Activated CD4-positive, alpha-beta T cell treated with anti-CD3 and anti-CD28 coated beads, Interleukin-2, amount 50 U/mL, for 1 hour (primary cell): Measurements from ENCODE around the gene GRIN1.

Experiments used
- DNase-seq: peaks from one replicate; pipeline ENCODE4 v3.0.0-alpha.2; 2020

The GRIN1 gene

DNA sequence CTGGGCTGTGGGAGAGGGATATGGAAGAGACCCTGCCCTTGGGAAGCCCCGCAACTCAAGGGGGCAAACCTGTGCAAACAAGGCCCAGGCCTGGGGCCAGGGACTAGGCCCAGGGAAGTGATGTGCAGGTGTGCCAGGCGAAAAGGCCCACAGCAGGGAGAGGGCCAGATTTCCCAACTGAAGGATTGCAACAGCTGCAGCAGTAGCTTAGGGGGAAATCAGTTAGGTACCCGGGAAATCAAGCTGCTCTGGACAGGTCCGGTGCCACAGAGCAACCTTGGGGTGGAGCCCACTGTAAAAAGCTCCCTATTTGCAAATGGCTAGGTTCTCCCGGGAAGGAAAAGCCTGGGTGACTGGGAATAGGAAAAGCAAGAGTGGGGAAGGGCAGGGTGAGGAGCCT is 10.4 kb downstream of the GRIN1 start:
- DNase-seq = no peak

DNA sequence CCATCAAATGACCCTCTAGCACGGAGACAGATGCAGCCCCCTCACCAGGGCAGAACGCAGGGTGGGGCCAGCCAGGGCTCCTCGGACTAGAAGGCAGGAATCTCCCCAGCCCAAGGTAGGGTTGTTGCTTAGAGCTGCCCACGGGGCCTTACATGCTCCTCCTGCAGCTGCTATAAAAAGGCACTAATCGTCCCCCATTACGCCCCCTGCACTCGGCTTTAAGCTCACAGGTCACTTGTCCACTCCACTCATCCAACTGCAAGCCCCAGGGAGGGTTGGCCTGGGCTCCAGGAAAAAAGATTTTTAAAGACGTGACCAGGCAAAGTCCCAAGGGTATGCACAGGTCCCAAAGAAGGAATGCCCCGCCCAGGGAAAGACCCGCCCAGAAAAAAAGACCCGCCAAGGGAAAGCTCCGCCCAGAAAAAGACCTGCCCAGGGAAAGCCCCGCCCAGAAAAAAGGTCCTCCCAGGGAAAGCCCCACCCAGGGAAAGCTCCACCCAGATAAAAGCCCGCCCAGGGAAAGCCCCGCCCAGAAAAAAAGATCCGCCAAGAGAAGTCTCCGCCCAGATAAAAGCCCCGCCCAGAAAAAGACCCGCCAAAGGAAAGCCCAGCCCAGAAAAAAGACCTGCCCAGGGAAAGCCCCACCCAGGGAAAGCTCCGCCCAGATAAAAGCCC is 11.1 kb downstream of the GRIN1 start:
- DNase-seq = no peak

GRCh38 chr9:137150617-137151457 is 11.9 kb downstream of the GRIN1 start:
- no peak for DNase-seq

GRCh38 chr9:137152844-137153405 is 14.0 kb downstream of the GRIN1 start:
- DNase-seq = no peak

DNA sequence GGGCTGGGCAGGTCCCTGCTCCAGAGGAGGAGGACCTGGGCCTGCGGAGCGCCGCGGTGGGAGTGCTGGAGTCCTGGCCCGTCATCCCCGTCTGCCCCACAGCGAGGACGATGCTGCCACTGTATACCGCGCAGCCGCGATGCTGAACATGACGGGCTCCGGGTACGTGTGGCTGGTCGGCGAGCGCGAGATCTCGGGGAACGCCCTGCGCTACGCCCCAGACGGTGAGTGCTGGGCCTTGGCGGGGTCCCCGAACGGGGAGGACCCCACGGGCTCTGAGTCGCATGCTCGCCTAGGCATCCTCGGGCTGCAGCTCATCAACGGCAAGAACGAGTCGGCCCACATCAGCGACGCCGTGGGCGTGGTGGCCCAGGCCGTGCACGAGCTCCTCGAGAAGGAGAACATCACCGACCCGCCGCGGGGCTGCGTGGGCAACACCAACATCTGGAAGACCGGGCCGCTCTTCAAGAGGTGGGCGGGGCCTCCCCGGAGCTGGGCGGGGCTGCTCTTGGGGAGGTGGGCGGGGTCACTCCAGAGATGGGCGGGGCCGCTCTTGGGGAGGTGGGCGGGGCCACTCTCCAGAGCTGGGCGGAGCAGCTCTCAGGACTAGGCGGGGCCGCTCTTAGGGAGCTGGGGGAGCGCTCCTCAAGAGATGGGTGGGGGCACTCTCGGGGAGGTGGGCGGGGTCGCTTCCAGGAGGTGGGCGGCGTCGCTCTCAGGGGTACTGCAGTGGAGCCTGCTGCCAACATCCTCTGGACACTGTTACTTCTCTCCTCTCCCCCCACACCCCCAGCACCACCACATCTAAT is 17.8 kb downstream of the GRIN1 start:
- peak; percentile 57 for DNase-seq

DNA sequence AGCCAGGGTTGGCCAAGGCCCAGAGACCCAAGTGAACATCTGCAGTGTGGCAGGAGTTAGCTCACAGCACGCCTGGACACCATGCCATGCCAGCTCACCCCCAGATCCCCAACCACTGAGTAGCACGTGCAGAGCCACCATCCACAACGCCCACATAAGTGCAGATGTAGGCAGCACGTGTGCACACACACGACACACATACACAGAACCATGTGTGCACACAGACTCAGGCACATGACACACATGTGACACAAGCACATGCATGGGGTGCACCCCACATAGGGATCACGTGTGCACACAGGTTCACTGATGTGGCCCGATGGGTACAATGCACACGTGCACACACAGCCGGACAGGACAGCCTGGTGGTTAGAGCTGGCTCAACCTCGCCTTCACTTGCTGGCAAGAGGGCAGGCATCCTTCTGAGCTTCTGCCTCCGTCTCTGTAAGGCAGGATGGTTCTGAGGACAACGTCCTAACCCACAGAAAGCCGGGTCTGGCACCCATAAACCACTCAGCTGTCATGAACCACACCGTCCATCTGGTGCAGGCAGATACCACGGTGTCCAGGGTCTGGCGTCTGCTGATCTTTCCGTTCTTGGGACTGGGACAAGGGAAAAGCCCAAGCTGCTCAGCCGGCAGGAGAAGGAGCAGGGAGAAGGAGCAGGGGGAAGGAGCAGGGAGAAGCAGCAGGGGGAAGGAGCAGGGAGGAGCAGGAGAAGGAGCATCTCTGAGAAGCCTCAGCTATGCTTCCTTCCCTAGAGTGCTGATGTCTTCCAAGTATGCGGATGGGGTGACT is 18.9 kb downstream of the GRIN1 start:
- DNase-seq = no peak

GRCh38 chr9:137158625-137159024 is 19.7 kb downstream of the GRIN1 start:
- DNase-seq = no peak

DNA sequence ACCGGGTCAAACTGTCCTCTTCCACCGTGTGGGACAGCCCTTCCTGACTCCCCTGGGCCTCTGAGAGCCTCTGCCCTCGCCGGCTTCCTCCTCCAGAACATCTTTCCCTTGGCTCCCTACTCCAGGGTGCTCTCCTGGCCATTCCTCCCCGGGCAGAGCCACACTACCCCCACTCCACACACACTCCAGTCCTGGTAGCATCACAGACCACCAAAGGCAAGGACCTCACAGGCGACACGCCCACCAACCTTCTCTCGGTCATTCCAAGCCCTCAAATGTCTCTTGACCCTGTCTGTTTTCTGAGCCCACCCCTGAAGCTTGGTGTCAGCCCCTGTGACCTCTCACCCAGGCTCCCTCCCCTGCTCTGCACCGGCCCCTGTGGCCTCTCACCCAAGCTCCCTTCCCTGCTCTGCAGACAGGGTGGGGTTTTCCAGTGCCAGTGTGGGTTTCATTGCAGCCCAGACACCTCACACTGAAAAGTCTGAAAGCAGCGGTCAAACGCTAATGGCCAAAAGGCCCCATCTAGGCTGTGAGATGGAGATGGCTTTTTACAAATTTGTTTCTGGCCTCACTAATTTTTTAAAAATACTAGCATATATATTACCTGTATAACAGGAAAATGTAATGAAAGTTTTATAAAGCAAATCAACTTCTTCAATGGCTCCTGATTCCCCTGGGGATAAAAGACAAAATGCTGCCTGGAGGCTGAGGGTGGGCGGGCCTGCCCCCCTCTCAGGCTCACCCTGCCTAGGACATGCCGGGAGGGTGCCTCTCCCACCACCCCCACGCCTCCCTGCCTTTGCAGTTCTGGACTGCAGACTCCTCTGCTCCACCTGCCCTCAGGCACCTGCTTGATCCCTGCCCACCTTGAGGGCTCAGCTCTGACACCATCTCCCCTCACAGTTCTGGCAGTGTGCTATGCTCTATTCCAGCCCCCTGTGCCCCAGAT is 20.4 kb downstream of the GRIN1 start:
- no peak for DNase-seq

DNA sequence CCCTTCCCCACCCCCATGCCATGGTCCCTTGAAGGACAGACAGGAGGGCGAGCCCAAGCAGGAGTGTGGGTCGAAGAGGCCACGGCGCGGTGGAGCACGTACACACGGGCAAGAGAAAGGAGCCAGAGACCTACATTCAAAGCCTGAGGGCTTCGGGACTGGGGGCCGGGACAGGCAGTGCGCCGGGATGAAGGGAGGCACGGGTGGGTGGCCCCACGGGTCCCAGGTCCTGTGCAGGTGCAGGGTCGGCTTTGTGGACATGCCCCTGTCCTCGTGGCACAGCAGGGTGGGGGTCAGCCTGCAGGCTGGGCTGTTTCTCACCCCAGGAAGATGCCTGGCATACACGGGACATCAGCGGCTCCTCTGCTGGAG is 21.1 kb downstream of the GRIN1 start:
- no peak for DNase-seq

DNA sequence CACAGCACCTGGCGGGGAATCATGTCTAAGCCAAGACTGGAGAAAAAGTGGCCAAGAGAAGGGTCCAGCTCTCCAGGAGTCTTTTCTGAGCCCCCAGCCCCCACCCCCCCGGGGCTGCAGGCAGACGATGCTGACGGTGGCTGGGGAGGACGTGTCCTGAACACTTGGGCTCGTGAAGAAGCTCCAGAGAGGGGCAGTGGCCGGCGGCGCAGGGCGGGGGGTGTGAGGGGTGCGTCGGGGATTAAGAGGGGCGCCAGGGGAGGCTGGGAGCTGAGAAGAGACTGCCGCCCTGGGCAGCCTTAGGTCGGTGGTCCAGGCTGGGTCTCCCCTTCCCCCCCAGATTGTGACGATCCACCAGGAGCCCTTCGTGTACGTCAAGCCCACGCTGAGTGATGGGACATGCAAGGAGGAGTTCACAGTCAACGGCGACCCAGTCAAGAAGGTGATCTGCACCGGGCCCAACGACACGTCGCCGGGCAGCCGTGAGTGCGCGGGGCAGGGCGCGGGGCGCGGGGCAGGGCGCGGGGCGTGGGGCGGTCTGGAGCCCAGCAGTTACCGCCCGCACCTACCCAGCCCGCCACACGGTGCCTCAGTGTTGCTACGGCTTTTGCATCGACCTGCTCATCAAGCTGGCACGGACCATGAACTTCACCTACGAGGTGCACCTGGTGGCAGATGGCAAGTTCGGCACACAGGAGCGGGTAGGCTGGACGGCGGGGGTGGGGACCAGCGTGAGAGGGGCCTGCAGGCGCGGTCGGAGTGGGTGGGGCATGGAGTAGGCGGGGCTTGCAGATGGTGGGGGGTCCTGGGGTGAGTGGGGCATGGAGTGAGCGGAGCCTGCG is 22.0 kb downstream of the GRIN1 start:
- no peak for DNase-seq

GRCh38 chr9:137161558-137162486 is 22.9 kb downstream of the GRIN1 start:
- DNase-seq = no peak

GRCh38 chr9:137162505-137163364 is 23.8 kb downstream of the GRIN1 start:
- no peak for DNase-seq

DNA sequence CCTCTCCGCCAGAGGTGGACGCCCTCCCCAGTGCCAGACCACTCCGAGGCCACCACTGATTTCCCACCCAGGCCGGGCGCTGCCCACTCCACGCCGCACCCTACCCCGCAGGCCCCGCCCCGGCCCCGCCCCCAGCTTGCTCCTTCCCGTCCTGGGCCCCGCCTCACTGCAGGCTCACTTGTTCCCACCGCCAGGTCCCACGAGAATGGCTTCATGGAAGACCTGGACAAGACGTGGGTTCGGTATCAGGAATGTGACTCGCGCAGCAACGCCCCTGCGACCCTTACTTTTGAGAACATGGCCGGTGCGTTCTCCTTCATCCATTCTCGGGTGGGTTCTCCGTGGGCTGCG is 24.4 kb downstream of the GRIN1 start:
- no peak for DNase-seq

GRCh38 chr9:137163805-137164204 is 24.9 kb downstream of the GRIN1 start:
- DNase-seq = no peak

GRCh38 chr9:137164370-137165249 is 25.7 kb downstream of the GRIN1 start:
- DNase-seq = no peak

- no peak for DNase-seq
These were observed 26.4 kb downstream of the GRIN1 start for GRCh38 chr9:137165250-137165836.
